Spinal cord (tissue), 10 donors: ENCODE results near the gene NRAS. TPM values are rescaled to one million over a fixed set of nuclear protein-coding genes. Genes with fewer than 3 reads are reported as not detected.

Experiments used
- DNase-seq, 6 donors: peaks; one replicate each; pipeline versions ENCODE4 v3.0.0 to v3.0.0-alpha.2; 2013 to 2015; ENCODE audit warnings: low spot score in 6 of 6, low read depth in 4 of 6
- H3K27ac ChIP-seq: one replicate; pipeline ENCODE4 v1.5.1; 2013; ENCODE audit warnings: low read depth, low read length, control low read depth
- H3K27me3 ChIP-seq: one replicate; pipeline ENCODE4 v1.6.1; 2013; ENCODE audit warnings: low read length; ENCODE audit not compliant: control insufficient read depth, insufficient read depth
- H3K36me3 ChIP-seq: one replicate; pipeline ENCODE4 v1.6.1; 2013; ENCODE audit warnings: low read length; ENCODE audit not compliant: control insufficient read depth, insufficient read depth
- H3K4me1 ChIP-seq: one replicate; pipeline ENCODE4 v1.6.1; 2013; ENCODE audit warnings: low read length; ENCODE audit not compliant: control insufficient read depth, insufficient read depth
- H3K4me3 ChIP-seq: one replicate; pipeline ENCODE4 v1.5.1; 2013; ENCODE audit warnings: low read depth, low read length, control low read depth
- H3K9me3 ChIP-seq: one replicate; pipeline ENCODE4 v1.6.1; 2013; ENCODE audit warnings: low read length; ENCODE audit not compliant: control insufficient read depth, insufficient read depth
- WGBS: methylation state at CpG from one replicate; pipeline ENCODE4 v1.1.5; 2013; ENCODE audit warnings: missing lambda C conversion rate; ENCODE audit not compliant: insufficient coverage; 5-methylcytosine and 5-hydroxymethylcytosine counted together
- polyA plus RNA-seq, 2 donors: library from polyadenylated mRNA; unstranded; fragments of 120-200 nt; gene quantifications; one replicate each; pipeline ENCODE4 v1.2.1, GENCODE V29; 2013; ENCODE audit not compliant: insufficient read length in 2 of 2
- small RNA-seq: library from RNA; depleted of rRNA; stranded (forward); fragments of <200 nt; gene quantifications from one replicate; pipeline ENCODE3, GENCODE V24; 2014; ENCODE audit warnings: low replicate concordance
- total RNA-seq, 2 donors: library from RNA; depleted of rRNA in 1 of 2; stranded (reverse); fragments of 120-200 nt in 1 of 2; fragments of >200 nt in 1 of 2; gene quantifications; one replicate each; pipeline versions ENCODE4 v1.2.3 to v1.2.4, GENCODE V29; 2013 to 2014
- donor health status: healthy.

NRAS gene
- total and polyA plus RNA-seq, 4 donors, result 35.8 to 54.1 (median 50.3) TPM

- peak in 2 of 6 donors; percentile 2 to 6 for DNase-seq
- Histone ChIP-seq H3K27ac (no peak within 1 kb of the TSS), H3K4me1 (peaks cover 13% of the 10 kb centered on the region), H3K9me3 (no peaks in the 10 kb centered on the region), H3K27me3 (peaks cover 10% of the 10 kb centered on the region), H3K36me3 (no peaks in the 10 kb centered on the region), H3K4me3 (peak within 1 kb of the TSS; percentile 69)
- under 1% methylated on average over 50 of the region's 50 CpGs for WGBS
Measured at GRCh38 chr1:114669562-114670082, 46.9 kb downstream of the NRAS start, which contains the start of gene DENND2C. TSS of gene DENND2C (minus strand) at chr1:114670049. CDS start at chr1:114625984, 44,065 bp downstream.

- DNase-seq, result no peak
- H3K4me3 ChIP-seq, result peak overlapping the region; percentile 69
- WGBS, result 37% methylated on average over 7 of the region's 13 CpGs
- peaks cover 10% of the 10 kb centered on the region for H3K27me3 ChIP-seq
- H3K27ac ChIP-seq, result no peak overlapping the region
- H3K4me1 ChIP-seq, result peaks cover 13% of the 10 kb centered on the region
- H3K36me3 ChIP-seq, result no peaks in the 10 kb centered on the region
- H3K9me3 ChIP-seq, result no peaks in the 10 kb centered on the region
Measured at GRCh38 chr1:114668784-114669561, 47.6 kb downstream of the NRAS start.

GRCh38 chr1:114668373-114668772 lies 48.2 kb downstream of the NRAS start:
- Histone ChIP-seq H3K27me3 (peaks cover 10% of the 10 kb centered on the region), H3K4me1 (peaks cover 13% of the 10 kb centered on the region), H3K4me3 (no peak overlapping the region), H3K27ac (no peak overlapping the region), H3K9me3 (no peaks in the 10 kb centered on the region), H3K36me3 (no peaks in the 10 kb centered on the region)
- WGBS, result 82% methylated on average over 1 of the region's 4 CpGs
- no peak for DNase-seq

- Histone ChIP-seq H3K9me3 (no peaks in the 10 kb centered on the region), H3K4me3 (no peak overlapping the region), H3K27me3 (peaks cover 10% of the 10 kb centered on the region), H3K4me1 (peaks cover 13% of the 10 kb centered on the region), H3K36me3 (no peaks in the 10 kb centered on the region), H3K27ac (no peak overlapping the region)
- WGBS, result no CpG with 5 or more reads among the region's 3 CpGs
- no peak for DNase-seq
Measured at GRCh38 chr1:114666954-114667353, 49.6 kb downstream of the NRAS start.

GRCh38 chr1:114660238-114660637 lies 56.3 kb downstream of the NRAS start:
- Histone ChIP-seq H3K4me1 (no peaks in the 10 kb centered on the region), H3K4me3 (no peak overlapping the region), H3K36me3 (no peaks in the 10 kb centered on the region), H3K9me3 (no peaks in the 10 kb centered on the region), H3K27ac (no peak overlapping the region), H3K27me3 (no peaks in the 10 kb centered on the region)
- no CpG with 5 or more reads among the region's 2 CpGs for WGBS
- DNase-seq, result peak in 1 of 6 donors; percentile 25

Small RNA genes lying within 50 kb of the gene (small RNA-seq; reads per million reads assigned to genes)
- not detected for gene RN7SL432P
- 1.6 reads per million, percentile 87 among the genes with 10 or more reads in this experiment for gene RNY1P13

Other genes starting within 250 kb of the NRAS start
- gene TRIM33, start 205.6 kb downstream of the NRAS start, total RNA-seq, result 10 to 100 TPM; 60.1 to 74.5 TPM
- 10 to 100 TPM; 32.8 to 39.1 TPM for gene TRIM33, start 205.6 kb downstream of the NRAS start, polyA plus RNA-seq
- gene BCAS2, start 135.2 kb downstream of the NRAS start, total RNA-seq, result 10 to 100 TPM; 54.4 to 56.2 TPM
- 10 to 100 TPM; 64.3 to 77.3 TPM for gene BCAS2, start 135.2 kb downstream of the NRAS start, polyA plus RNA-seq
- 1 to 10 TPM; 4.0 to 9.3 TPM for gene DENND2C, start 46.7 kb downstream of the NRAS start, total RNA-seq
- 1 to 10 TPM; 1.7 to 2.7 TPM for gene DENND2C, start 46.7 kb downstream of the NRAS start, polyA plus RNA-seq
- under 1 TPM in 1 of 2 donors, not detected in 1; 0.89 TPM for gene AMPD1, start 21.2 kb downstream of the NRAS start, total RNA-seq
- under 1 TPM in 1 of 2 donors, not detected in 1; 0.27 TPM for gene AMPD1, start 21.2 kb downstream of the NRAS start, polyA plus RNA-seq
- gene CSDE1, start 41.2 kb upstream of the NRAS start, total RNA-seq, result 100 to 1,000 TPM; 320 to 727 TPM
- 100 to 1,000 TPM; 260 to 316 TPM for gene CSDE1, start 41.2 kb upstream of the NRAS start, polyA plus RNA-seq
- gene SIKE1, start 63.9 kb upstream of the NRAS start, total RNA-seq, result 100 to 1,000 TPM in 1 of 2 donors, 10 to 100 TPM in 1; 80.4 to 126 TPM
- gene SIKE1, start 63.9 kb upstream of the NRAS start, polyA plus RNA-seq, result 10 to 100 TPM; 36.5 to 53.6 TPM
- gene SYCP1, start 138.1 kb upstream of the NRAS start, total RNA-seq, result under 1 TPM in 1 of 2 donors, not detected in 1; 0.11 TPM
- under 1 TPM in 1 of 2 donors, not detected in 1; 0.48 TPM for gene SYCP1, start 138.1 kb upstream of the NRAS start, polyA plus RNA-seq